ENCODE data around the gene NR2F1-AS1. TPM values are rescaled to one million over a fixed set of nuclear protein-coding genes. Genes with fewer than 3 reads are reported as not detected.

NR2F1-AS1 gene
- total RNA-seq, 4 donors from 2014 or later = 0.35 to 9.1 (median 3.2) TPM

DNA sequence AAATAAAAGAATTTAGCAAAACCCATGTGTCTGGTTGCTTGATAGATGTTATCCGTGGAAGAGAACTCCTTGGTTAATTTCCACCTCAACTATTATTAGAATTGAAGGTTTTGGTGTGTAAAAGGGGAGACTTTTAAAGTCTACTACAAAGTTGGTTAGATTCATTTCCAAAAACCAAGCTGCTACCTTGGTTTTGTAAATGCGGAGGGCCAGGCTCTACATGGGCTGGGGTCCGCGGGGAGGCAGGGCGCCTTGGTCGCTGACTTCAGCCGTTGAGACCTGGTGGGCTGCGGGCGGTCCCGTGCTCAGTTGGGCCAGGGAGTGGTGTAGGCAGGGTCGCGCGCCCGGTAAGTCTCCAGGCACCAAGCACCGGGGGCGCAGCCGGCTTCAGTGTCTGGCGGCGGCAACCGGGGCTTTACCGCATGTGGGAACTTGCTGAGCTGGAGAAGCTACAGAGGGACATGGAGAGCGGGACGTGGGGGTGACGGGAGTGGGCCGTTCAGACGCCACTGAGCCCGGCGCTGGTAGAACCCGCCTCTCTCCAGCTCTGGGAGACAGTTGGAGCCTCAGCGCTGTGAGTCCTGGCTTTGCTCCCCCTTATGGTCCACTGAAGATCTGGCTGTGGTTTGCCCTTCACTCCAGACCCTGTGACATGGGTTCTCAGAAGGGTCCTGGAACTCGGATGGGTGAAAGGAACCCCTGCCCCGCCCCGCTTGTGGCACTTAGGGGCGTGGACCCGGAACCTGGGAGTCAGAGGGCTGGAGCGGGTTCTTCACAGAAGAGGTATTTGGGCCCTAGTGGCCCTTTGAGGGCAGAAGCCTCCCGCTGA lies 13.8 kb upstream of the NR2F1-AS1 start:
- Histone ChIP-seq H3K9me3 (peaks cover 0 to 10% (median 0%) of the 10 kb centered on the region in 4 donors), H3K27ac (no peak overlapping the region), H3K4me3 (no peak overlapping the region), H3K27me3 (peaks cover 0 to 33% of the 10 kb centered on the region in 2 donors), H3K4me1 (no peaks in the 10 kb centered on the region), H3K36me3 (no peaks in the 10 kb centered on the region)
- TF ChIP-seq CTCF (IDR thresholded peaks at IDR 0.05) = no peak
- TF ChIP-seq POLR2A (IDR thresholded peaks at IDR 0.05) = no peak
- DNase-seq = no peak

- Histone ChIP-seq H3K27me3 (peaks cover 0 to 24% of the 10 kb centered on the region in 2 donors), H3K9me3 (peaks cover 0 to 10% (median 0%) of the 10 kb centered on the region in 4 donors), H3K27ac (no peak overlapping the region), H3K4me1 (no peaks in the 10 kb centered on the region), H3K36me3 (no peaks in the 10 kb centered on the region), H3K4me3 (no peak overlapping the region)
- TF ChIP-seq CTCF (IDR thresholded peaks at IDR 0.05) (no peak), POLR2A (IDR thresholded peaks at IDR 0.05) (no peak)
- DNase-seq = no peak
Measured at GRCh38 chr5:93593476-93594131, 12.6 kb upstream of the NR2F1-AS1 start.

DNA sequence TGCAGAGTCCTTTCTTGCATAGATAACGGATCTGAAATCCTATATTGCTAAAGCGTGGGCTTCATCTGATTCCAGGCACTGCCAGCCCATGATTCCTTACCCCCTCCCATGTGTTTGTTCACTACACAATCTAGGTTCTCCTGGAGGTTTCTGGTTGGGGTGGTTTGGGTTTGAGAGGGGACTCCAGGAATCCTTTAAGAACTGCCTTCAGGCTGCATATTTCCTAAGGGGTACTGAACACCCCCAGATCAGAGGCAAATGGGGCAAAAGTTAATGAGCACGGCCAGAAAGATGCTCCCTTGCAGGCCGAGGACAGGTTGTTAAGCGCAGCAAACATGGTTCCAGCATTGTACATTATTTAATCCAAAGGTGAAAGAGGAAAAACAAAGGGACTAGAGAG lies 11.9 kb upstream of the NR2F1-AS1 start:
- no peaks in the 10 kb centered on the region for H3K4me1 ChIP-seq
- peaks cover 0 to 20% of the 10 kb centered on the region in 2 donors for H3K27me3 ChIP-seq
- peaks cover 0 to 10% (median 0%) of the 10 kb centered on the region in 4 donors for H3K9me3 ChIP-seq
- DNase-seq = no peak
- no peak overlapping the region for H3K27ac ChIP-seq
- TF ChIP-seq POLR2A (IDR thresholded peaks at IDR 0.05) (no peak), CTCF (IDR thresholded peaks at IDR 0.05) (no peak)
- H3K36me3 ChIP-seq = no peaks in the 10 kb centered on the region
- no peak overlapping the region for H3K4me3 ChIP-seq

GRCh38 chr5:93591323-93591945 lies 10.4 kb upstream of the NR2F1-AS1 start:
- H3K36me3 ChIP-seq = no peaks in the 10 kb centered on the region
- peaks cover 0 to 14% of the 10 kb centered on the region in 2 donors for H3K27me3 ChIP-seq
- no peaks in the 10 kb centered on the region for H3K4me1 ChIP-seq
- no peak for DNase-seq
- no peak overlapping the region for H3K27ac ChIP-seq
- peaks cover 0 to 10% (median 0%) of the 10 kb centered on the region in 4 donors for H3K9me3 ChIP-seq
- H3K4me3 ChIP-seq = no peak overlapping the region
- no peak for TF ChIP-seq POLR2A (IDR thresholded peaks at IDR 0.05)
- no peak for TF ChIP-seq CTCF (IDR thresholded peaks at IDR 0.05)

DNA sequence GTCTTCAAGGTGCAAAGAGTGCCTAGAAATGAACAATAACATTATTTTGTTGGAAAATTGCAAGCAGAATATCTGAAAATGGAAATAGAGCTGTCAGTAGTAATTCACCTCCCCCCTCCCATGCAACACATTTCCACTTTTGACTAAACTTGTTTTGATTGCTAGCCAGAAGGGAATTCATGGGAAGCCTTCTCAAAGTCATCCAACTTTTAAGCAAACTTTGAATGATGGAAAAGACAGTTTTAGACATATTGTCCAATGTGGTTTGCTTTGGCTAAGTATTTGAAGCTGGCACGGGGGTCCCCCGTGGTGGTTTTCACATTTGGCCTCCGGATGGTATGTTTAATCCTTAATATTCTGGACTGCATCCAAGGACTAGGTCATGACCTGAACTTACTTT lies 9.5 kb upstream of the NR2F1-AS1 start:
- Histone ChIP-seq H3K9me3 (peaks cover 0 to 8% (median 0%) of the 10 kb centered on the region in 4 donors), H3K36me3 (no peaks in the 10 kb centered on the region), H3K27me3 (peaks cover 0 to 11% of the 10 kb centered on the region in 2 donors), H3K27ac (no peak overlapping the region), H3K4me1 (peaks cover 0 to 2% (median under 1%) of the 10 kb centered on the region in 4 donors), H3K4me3 (no peak overlapping the region)
- no peak for DNase-seq
- no peak for TF ChIP-seq CTCF (IDR thresholded peaks at IDR 0.05)
- no peak for TF ChIP-seq POLR2A (IDR thresholded peaks at IDR 0.05)
